Measurements from ENCODE around the gene SVIL. TPM values are rescaled to one million over a fixed set of nuclear protein-coding genes. Genes with fewer than 3 reads are reported as not detected.
"Not testable (repeated sequence)": the region's sequence is repeated elsewhere in the genome, so short reads cannot be mapped to it uniquely, and the experiment has no call there.

Gene SVIL
- total RNA-seq, 3 donors from 2014 or later: 25.8 to 69.5 (median 60.6) TPM

- Histone ChIP-seq H3K27ac (peak overlapping the region; percentile 15 to 20), H3K36me3 (no peaks in the 10 kb centered on the region), H3K4me3 (no peak overlapping the region), H3K9me3 (no peaks in the 10 kb centered on the region), H3K27me3 (no peaks in the 10 kb centered on the region), H3K4me1 (no peaks in the 10 kb centered on the region)
- no peak for TF ChIP-seq POLR2A (IDR thresholded peaks at IDR 0.05)
- no peak for TF ChIP-seq CTCF (IDR thresholded peaks at IDR 0.05)
- TF ChIP-seq POLR2AphosphoS5 (IDR thresholded peaks at IDR 0.05): no peak
- DNase-seq (ENCODE audit: low spot score in 2 of 2): no peak
- intact Hi-C loops (cut with DNase I; ENCODE audit: low total_unique reads): no loop called here
These were observed 163.8 kb downstream of the SVIL start for GRCh38 chr10:29470843-29471543.

GRCh38 chr10:29470355-29470705 is 164.4 kb downstream of the SVIL start:
- intact Hi-C loops (cut with DNase I; ENCODE audit: low total_unique reads): no loop called here
- no peak overlapping the region for H3K4me3 ChIP-seq
- no peaks in the 10 kb centered on the region for H3K9me3 ChIP-seq
- DNase-seq (ENCODE audit: low spot score in 2 of 2): no peak
- peak overlapping the region in 1 of 2 donors; percentile 65 for H3K27ac ChIP-seq
- TF ChIP-seq POLR2A (IDR thresholded peaks at IDR 0.05): no peak
- TF ChIP-seq POLR2AphosphoS5 (IDR thresholded peaks at IDR 0.05): no peak
- TF ChIP-seq CTCF (IDR thresholded peaks at IDR 0.05): no peak
- no peaks in the 10 kb centered on the region for H3K36me3 ChIP-seq
- no peaks in the 10 kb centered on the region for H3K27me3 ChIP-seq
- H3K4me1 ChIP-seq: no peaks in the 10 kb centered on the region

DNA sequence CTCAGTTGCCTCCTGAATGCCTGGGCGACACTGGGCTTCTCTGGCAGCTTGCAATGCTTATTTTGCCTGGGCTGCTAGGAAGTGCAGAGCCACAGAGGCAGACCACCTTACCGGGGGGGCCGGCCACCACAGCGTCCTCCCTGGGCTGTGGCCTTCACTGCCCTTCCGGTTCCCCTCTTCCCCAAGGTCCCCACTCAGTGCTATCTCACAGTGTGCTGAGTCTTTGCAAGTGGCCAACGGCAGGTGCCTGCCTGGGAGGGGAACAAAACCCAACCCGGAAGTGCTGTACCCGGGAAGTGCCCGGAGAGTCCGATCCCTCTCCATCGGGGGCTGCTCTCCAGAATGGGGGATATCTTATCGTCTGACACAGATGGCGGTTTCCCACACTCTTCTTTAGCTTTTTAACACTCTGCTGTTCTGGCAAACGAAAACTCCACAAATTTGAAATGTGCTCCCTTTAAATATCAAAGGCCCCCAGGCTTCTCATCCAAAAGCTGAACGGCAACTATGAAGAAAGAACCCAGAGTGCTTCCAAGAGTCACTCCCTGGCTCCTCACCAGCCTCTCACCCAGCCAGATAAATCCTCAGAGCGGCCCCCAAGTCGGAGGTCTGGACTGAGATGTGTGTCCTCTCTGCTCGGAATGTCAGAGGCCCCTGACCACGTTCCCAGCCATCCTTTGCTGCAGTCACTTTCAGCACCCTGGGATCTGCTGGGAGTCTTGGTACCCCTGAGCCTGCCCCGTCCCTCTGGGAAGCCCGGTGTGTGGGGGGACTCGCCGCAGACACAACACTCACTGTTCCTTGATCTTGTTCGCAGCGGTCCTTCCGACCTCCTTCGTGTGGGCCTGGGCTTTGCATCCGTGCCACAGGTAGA is 165.1 kb downstream of the SVIL start:
- Histone ChIP-seq H3K36me3 (no peaks in the 10 kb centered on the region), H3K9me3 (no peaks in the 10 kb centered on the region), H3K4me1 (no peaks in the 10 kb centered on the region), H3K27ac (peak overlapping the region in 1 of 2 donors; percentile 65), H3K4me3 (no peak overlapping the region), H3K27me3 (no peaks in the 10 kb centered on the region)
- intact Hi-C loops (cut with DNase I; ENCODE audit: low total_unique reads): no loop called here
- no peak for DNase-seq (ENCODE audit: low spot score in 2 of 2)
- no peak for TF ChIP-seq POLR2A (IDR thresholded peaks at IDR 0.05)
- TF ChIP-seq POLR2AphosphoS5 (IDR thresholded peaks at IDR 0.05): no peak
- no peak for TF ChIP-seq CTCF (IDR thresholded peaks at IDR 0.05)

- Histone ChIP-seq H3K27ac (no peak overlapping the region), H3K4me1 (no peaks in the 10 kb centered on the region)
These were observed 169.4 kb downstream of the SVIL start for GRCh38 chr10:29465384-29465783.

DNA sequence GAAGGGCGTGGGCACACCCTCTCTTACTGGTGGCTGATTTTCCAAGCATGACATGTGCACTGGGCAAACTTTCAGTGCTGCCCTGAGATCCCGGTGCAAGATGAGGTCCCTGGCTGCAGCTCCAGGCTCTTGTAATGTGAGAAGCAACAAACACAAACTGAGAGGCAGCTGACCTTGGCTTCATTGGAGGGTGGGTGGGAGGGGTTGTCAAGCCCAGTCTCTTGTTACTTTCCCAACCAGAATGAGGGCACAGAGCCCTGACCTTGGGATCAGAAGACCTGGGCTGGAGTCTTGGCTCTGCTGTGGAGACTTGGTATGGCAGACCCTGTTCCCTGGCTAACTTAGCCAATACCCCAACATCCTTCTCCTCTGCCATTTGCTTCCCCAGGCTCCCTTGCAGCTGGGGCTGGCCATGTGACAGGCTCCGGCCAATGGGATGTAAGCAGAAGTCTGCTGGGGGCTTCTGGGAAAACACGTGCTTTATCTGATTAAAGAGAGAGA is 170.1 kb downstream of the SVIL start:
- not testable (repeated sequence) for H3K9me3 ChIP-seq; DNase-seq (ENCODE audit: low spot score in 2 of 2); H3K27ac ChIP-seq; H3K4me3 ChIP-seq; H3K27me3 ChIP-seq; H3K36me3 ChIP-seq; H3K4me1 ChIP-seq
- intact Hi-C loops (cut with DNase I; ENCODE audit: low total_unique reads): loop anchor here (2.0 kb wide), 1 partner anchor 72 kb away; no protein-coding TSS in a partner anchor

More at GRCh38 chr10:29465384-29465783, 169.4 kb downstream of the SVIL start:
- H3K36me3 ChIP-seq: no peaks in the 10 kb centered on the region
- no peak for DNase-seq (ENCODE audit: low spot score in 2 of 2)
- TF ChIP-seq CTCF (IDR thresholded peaks at IDR 0.05) (no peak), POLR2AphosphoS5 (IDR thresholded peaks at IDR 0.05) (no peak), POLR2A (IDR thresholded peaks at IDR 0.05) (no peak)
- intact Hi-C loops (cut with DNase I; ENCODE audit: low total_unique reads): loop anchor here (2.0 kb wide), 1 partner anchor 73 kb away; no protein-coding TSS in a partner anchor
- no peaks in the 10 kb centered on the region for H3K27me3 ChIP-seq
- H3K9me3 ChIP-seq: no peaks in the 10 kb centered on the region
- H3K4me3 ChIP-seq: no peak overlapping the region
